Measurements from ENCODE around the gene VHLL. TPM values are rescaled to one million over a fixed set of nuclear protein-coding genes. Genes with fewer than 3 reads are reported as not detected.

Gene VHLL
- total RNA-seq, 1 donor = not detected

DNA sequence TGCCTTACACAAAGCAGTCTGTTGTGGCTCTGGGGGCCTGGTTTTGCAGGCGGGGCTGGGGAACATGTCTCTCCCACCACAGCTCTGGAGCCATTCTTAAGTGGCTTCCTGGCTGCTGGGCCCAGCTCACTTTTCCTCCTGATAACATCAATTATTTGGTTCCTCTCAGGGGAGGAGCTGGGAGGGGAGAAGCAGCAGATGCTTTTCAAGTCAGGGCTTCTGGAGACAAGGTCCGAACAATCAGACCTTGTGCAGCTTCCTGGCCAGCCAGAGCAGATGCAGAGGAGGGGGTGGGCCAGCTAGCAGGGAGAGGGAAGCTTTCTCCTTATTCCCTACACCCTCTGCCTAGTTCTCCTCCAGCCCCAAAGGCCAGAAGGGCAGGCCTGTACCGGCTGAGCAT lies 47.6 kb downstream of the VHLL start:
- Histone ChIP-seq H3K4me1 (ENCODE audit: insufficient read depth, low read length) (no peaks in the 10 kb centered on the region), H3K4me3 (ENCODE audit: insufficient read depth, low read length) (no peak overlapping the region), H4K20me1 (ENCODE audit: insufficient read depth, low read length) (no peaks in the 10 kb centered on the region), H3K4me2 (ENCODE audit: insufficient read depth, low read length) (no peak overlapping the region), H3K27ac (ENCODE audit: low read depth, low read length) (no peak overlapping the region), H3K9me3 (ENCODE audit: low read depth, low read length) (no peaks in the 10 kb centered on the region), H3K36me3 (ENCODE audit: insufficient read depth, low read length) (peaks cover 62% of the 10 kb centered on the region), H2AFZ (ENCODE audit: low read length) (no peak overlapping the region), H3K27me3 (ENCODE audit: insufficient read depth, low read length) (peaks cover 2% of the 10 kb centered on the region), H3K79me2 (ENCODE audit: insufficient read depth, low read length) (no peaks in the 10 kb centered on the region)
- no peak for TF ChIP-seq CTCF (IDR thresholded peaks at IDR 0.05; ENCODE audit: extremely low read depth, low read depth, low read length)
- no peak for DNase-seq (ENCODE audit: insufficient read length, low spot score, missing footprints)

GRCh38 chr1:156249593-156249992 lies 49.5 kb downstream of the VHLL start:
- no peaks in the 10 kb centered on the region for H4K20me1 ChIP-seq (ENCODE audit: insufficient read depth, low read length)
- no peak for TF ChIP-seq CTCF (IDR thresholded peaks at IDR 0.05; ENCODE audit: extremely low read depth, low read depth, low read length)
- no peaks in the 10 kb centered on the region for H3K9me3 ChIP-seq (ENCODE audit: low read depth, low read length)
- no peaks in the 10 kb centered on the region for H3K4me1 ChIP-seq (ENCODE audit: insufficient read depth, low read length)
- no peak overlapping the region for H3K4me3 ChIP-seq (ENCODE audit: insufficient read depth, low read length)
- no peak for DNase-seq (ENCODE audit: insufficient read length, low spot score, missing footprints)
- no peak overlapping the region for H3K27ac ChIP-seq (ENCODE audit: low read depth, low read length)
- H3K4me2 ChIP-seq (ENCODE audit: insufficient read depth, low read length) = no peak overlapping the region
- no peak overlapping the region for H2AFZ ChIP-seq (ENCODE audit: low read length)
- peaks cover 48% of the 10 kb centered on the region for H3K36me3 ChIP-seq (ENCODE audit: insufficient read depth, low read length)
- H3K27me3 ChIP-seq (ENCODE audit: insufficient read depth, low read length) = peaks cover 19% of the 10 kb centered on the region
- no peaks in the 10 kb centered on the region for H3K79me2 ChIP-seq (ENCODE audit: insufficient read depth, low read length)

Other genes with a start within 250 kb of the VHLL start
- 10.6 and 13.0 TPM in 2 replicates for gene UBQLN4, start 245.5 kb downstream of the VHLL start, total RNA-seq
- 36.6 and 40.1 TPM in 2 replicates for gene LAMTOR2, start 244.5 kb downstream of the VHLL start, total RNA-seq
- not detected in 2 replicates for gene RAB25, start 238.1 kb downstream of the VHLL start, total RNA-seq
- 0.88 and 1.1 TPM in 2 replicates for gene MEX3A, start 216.8 kb downstream of the VHLL start, total RNA-seq
- 774 and 854 TPM in 2 replicates for gene LMNA, start 184.6 kb downstream of the VHLL start, total RNA-seq
- gene SEMA4A, start 145.7 kb downstream of the VHLL start, total RNA-seq = 1.5 and 1.8 TPM in 2 replicates
- 15.0 and 15.2 TPM in 2 replicates for gene SLC25A44, start 105.2 kb downstream of the VHLL start, total RNA-seq
- 31.2 and 34.0 TPM in 2 replicates for gene PMF1, start 86.3 kb downstream of the VHLL start, total RNA-seq
- gene BGLAP, start 57.1 kb downstream of the VHLL start, total RNA-seq = 1.5 and 2.2 TPM in 2 replicates
- 0.36 and 0.59 TPM in 2 replicates for gene PAQR6, start 51.3 kb downstream of the VHLL start, total RNA-seq
- 49.2 and 50.7 TPM in 2 replicates for gene SMG5, start 16.5 kb downstream of the VHLL start, total RNA-seq
- 0.88 and 1.4 TPM in 2 replicates for gene TMEM79, start 15.0 kb downstream of the VHLL start, total RNA-seq
- 118 and 137 TPM in 2 replicates for gene GLMP, start 3.6 kb downstream of the VHLL start, total RNA-seq
- gene CCT3, start 39.0 kb upstream of the VHLL start, total RNA-seq = 258 and 276 TPM in 2 replicates
- gene TSACC, start 39.2 kb upstream of the VHLL start, total RNA-seq = 0.36 TPM in 1 of 2 replicates, not detected in the other
- not detected in 2 replicates for gene RHBG, start 69.9 kb upstream of the VHLL start, total RNA-seq
- 12.4 and 14.1 TPM in 2 replicates for gene MEF2D, start 201.5 kb upstream of the VHLL start, total RNA-seq

Data from osteoblast (primary cell).